Naive thymus-derived CD4-positive, alpha-beta T cell (primary cell): Measurements from ENCODE around the gene CCDC27. TPM values are rescaled to one million over a fixed set of nuclear protein-coding genes. Genes with fewer than 3 reads are reported as not detected.
A peak's percentile ranks its signal among the peaks of the same experiment; 100 is the strongest.
"Not testable (repeated sequence)": the region's sequence is repeated elsewhere in the genome, so short reads cannot be mapped to it uniquely, and the experiment has no call there.

ENCODE experiments used
- ATAC-seq: fragments of 150-1000 bp; cut with Tn5 transposase; 2 replicates; pipeline ENCODE4 v1.10.0; 2021; ENCODE audit warnings: mild to moderate bottlenecking, moderate library complexity
- CTCF ChIA-PET: fragments of 350-600 bp; sonication (Branson Sonifier 250); formaldehyde crosslinking; loops from one replicate; lab custom pipeline; 2021; ENCODE audit warnings: antibody characterized with exemption; lab: Charles Lee
- POLR2A ChIA-PET: fragments of 350-600 bp; sonication (Branson Sonifier 250); formaldehyde crosslinking; loops from one replicate; lab custom pipeline; 2021; ENCODE audit warnings: antibody characterized with exemption, inconsistent platforms; lab: Charles Lee
- DNase-seq, 9 donors: peaks; one replicate each; pipeline versions ENCODE4 v3.0.0 to v3.0.0-alpha.2; 2020 to 2022; ENCODE audit warnings: mixed read lengths in 1 of 9
- H3K27ac ChIP-seq: one replicate; pipeline ENCODE4 v1.7.0; 2013; ENCODE audit warnings: mild to moderate bottlenecking, low read depth, low read length, moderate library complexity
- H3K27me3 ChIP-seq, 2 donors: one replicate each; pipeline ENCODE4 v1.7.0; 2013; ENCODE audit warnings: low read length in 2 of 2, mild to moderate bottlenecking in 2 of 2, moderate library complexity in 2 of 2; ENCODE audit not compliant: control insufficient read depth in 2 of 2, insufficient read depth in 2 of 2
- H3K36me3 ChIP-seq, 3 experiments: 1 replicate in 2 of 3; 2 replicates in 1 of 3; pipeline ENCODE4 v1.7.0; 2013; ENCODE audit warnings: low read length in 3 of 3, mild to moderate bottlenecking in 3 of 3, moderate library complexity in 1 of 3; ENCODE audit not compliant: insufficient read depth in 3 of 3, control insufficient read depth in 2 of 3
- H3K4me1 ChIP-seq, 2 donors: one replicate each; pipeline ENCODE4 v1.7.0; 2013; ENCODE audit warnings: low read length in 2 of 2, mild to moderate bottlenecking in 2 of 2, moderate library complexity in 1 of 2; ENCODE audit not compliant: control insufficient read depth in 2 of 2, insufficient read depth in 2 of 2
- H3K4me3 ChIP-seq: 2 replicates; pipeline ENCODE4 v1.7.0; 2013; ENCODE audit warnings: mild to moderate bottlenecking, low read length
- H3K9me3 ChIP-seq, 3 experiments: 1 replicate in 2 of 3; 2 replicates in 1 of 3; pipeline ENCODE4 v1.7.0; 2013; ENCODE audit warnings: low read length in 3 of 3; ENCODE audit not compliant: control insufficient read depth in 2 of 3
- H3K27ac Mint-ChIP-seq, 9 donors: one replicate each; pipeline ENCODE4 v1.8.0; 2020 to 2022; ENCODE audit warnings: mixed read lengths in 9 of 9, mild to moderate bottlenecking in 8 of 9, moderate library complexity in 5 of 9, inconsistent platforms in 2 of 9
- H3K27me3 Mint-ChIP-seq, 5 donors: one replicate each; pipeline ENCODE4 v1.8.0; 2021 to 2022; ENCODE audit warnings: mixed read lengths in 5 of 5, mild to moderate bottlenecking in 1 of 5
- H3K36me3 Mint-ChIP-seq, 5 donors: one replicate each; pipeline ENCODE4 v1.8.0; 2020 to 2022; ENCODE audit warnings: mixed read lengths in 5 of 5, mild to moderate bottlenecking in 3 of 5, inconsistent platforms in 1 of 5
- H3K4me1 Mint-ChIP-seq, 7 donors: one replicate each; pipeline ENCODE4 v1.8.0; 2020 to 2022; ENCODE audit warnings: mixed read lengths in 7 of 7, mild to moderate bottlenecking in 3 of 7, inconsistent platforms in 1 of 7
- H3K4me3 Mint-ChIP-seq, 10 donors: one replicate each; pipeline ENCODE4 v1.8.0; 2020 to 2022; ENCODE audit warnings: mild to moderate bottlenecking in 10 of 10, mixed read lengths in 10 of 10, moderate library complexity in 6 of 10, inconsistent platforms in 2 of 10
- H3K9me3 Mint-ChIP-seq, 11 donors: one replicate each; pipeline ENCODE4 v1.8.0; 2020 to 2022; ENCODE audit warnings: mixed read lengths in 11 of 11, mild to moderate bottlenecking in 4 of 11, inconsistent platforms in 1 of 11, moderate library complexity in 1 of 11
- intact Hi-C, 2 donors: fragments of 100-400 bp; cut with micrococcal nuclease; formaldehyde crosslinking; loops; one replicate each; pipeline ENCODE4 v1.15.1; 2023
- polyA plus RNA-seq, 2 donors: library from polyadenylated mRNA; unstranded; fragments of 300-500 nt; fragmentation: Illumina TruSeq; gene quantifications; one replicate each; pipeline ENCODE4 v1.2.3, GENCODE V29; 2021
- total RNA-seq, 6 experiments: library from RNA in 5 of 6; stranded (reverse) in 5 of 6; gene quantifications; 1 replicate in 5 of 6; 2 replicates in 1 of 6; pipeline ENCODE4 v1.2.3 and lab custom pipeline; 2021 to 2026

Gene CCDC27
- total and polyA plus RNA-seq, 7 experiments from 2014 or later = not detected

GRCh38 chr1:3809680-3810079 lies 57.4 kb downstream of the CCDC27 start:
- H3K9me3 ChIP-seq = no peaks in the 10 kb centered on the region
- intact Hi-C loops = no loop called here
- POLR2A ChIA-PET = no interaction called here
- no peaks in the 10 kb centered on the region for H3K4me1 ChIP-seq
- Mint-ChIP-seq H3K36me3 (peaks cover 0 to 10% (median 3%) of the 10 kb centered on the region in 5 donors), H3K27ac (peak overlapping the region in 1 of 9 donors; percentile 14), H3K4me3 (no peak overlapping the region), H3K4me1 (no peaks in the 10 kb centered on the region), H3K9me3 (peaks cover 0 to 2% (median 0%) of the 10 kb centered on the region in 11 donors), H3K27me3 (peaks cover 0 to 15% (median 13%) of the 10 kb centered on the region in 5 donors)
- DNase-seq (no peak), ATAC-seq (peak; percentile 20)
- CTCF ChIA-PET = no interaction called here
- no peak overlapping the region for H3K27ac ChIP-seq
- peaks cover 0 to 8% (median 0%) of the 10 kb centered on the region in 3 experiments for H3K36me3 ChIP-seq
- H3K4me3 ChIP-seq = no peak overlapping the region
- H3K27me3 ChIP-seq = no peaks in the 10 kb centered on the region

GRCh38 chr1:3810149-3810761 lies 58.0 kb downstream of the CCDC27 start:
- ATAC-seq = peak; percentile 75
- H3K36me3 ChIP-seq = peaks cover 0 to 14% (median 0%) of the 10 kb centered on the region in 3 experiments
- H3K4me3 Mint-ChIP-seq = not testable (repeated sequence)

DNA sequence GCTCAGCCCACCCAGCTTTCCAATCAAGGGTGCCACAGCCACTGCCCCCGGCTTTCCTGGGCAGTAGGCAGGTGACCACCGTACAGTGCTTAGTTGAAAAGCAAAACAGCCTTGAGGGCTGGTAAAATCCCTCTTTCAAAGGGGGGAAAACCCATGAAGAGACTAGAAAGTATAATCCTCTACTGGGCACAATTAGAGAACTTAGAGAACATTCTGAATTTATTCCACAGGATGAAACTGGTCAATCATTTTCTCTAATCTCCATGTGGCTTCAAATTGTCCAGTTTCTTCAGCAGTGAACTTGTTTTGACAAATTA lies 59.3 kb downstream of the CCDC27 start:
- Histone ChIP-seq H3K4me1 (no peaks in the 10 kb centered on the region), H3K9me3 (no peaks in the 10 kb centered on the region), H3K36me3 (peaks cover 0 to 27% (median 0%) of the 10 kb centered on the region in 3 experiments), H3K4me3 (no peak overlapping the region), H3K27ac (no peak overlapping the region), H3K27me3 (no peaks in the 10 kb centered on the region)
- Mint-ChIP-seq H3K4me1 (no peaks in the 10 kb centered on the region), H3K27me3 (peaks cover 0 to 3% (median 0%) of the 10 kb centered on the region in 5 donors), H3K36me3 (peaks cover 0 to 21% (median 3%) of the 10 kb centered on the region in 5 donors), H3K27ac (no peak overlapping the region), H3K4me3 (no peak overlapping the region), H3K9me3 (peaks cover 0 to 2% (median 0%) of the 10 kb centered on the region in 11 donors)
- DNase-seq (no peak), ATAC-seq (no peak)
- ChIA-PET CTCF (no interaction called here), POLR2A (no interaction called here)
- intact Hi-C loops = no loop called here

More at GRCh38 chr1:3810149-3810761, 58.0 kb downstream of the CCDC27 start:
- H3K4me1 ChIP-seq, H3K9me3 ChIP-seq, H3K27me3 Mint-ChIP-seq, H3K4me3 ChIP-seq, intact Hi-C loops, DNase-seq, H3K4me1 Mint-ChIP-seq, H3K27me3 ChIP-seq, H3K27ac ChIP-seq, H3K9me3 Mint-ChIP-seq, CTCF ChIA-PET, POLR2A ChIA-PET: not testable (repeated sequence)
- Mint-ChIP-seq H3K36me3 (peaks cover 0 to 16% (median 3%) of the 10 kb centered on the region in 5 donors), H3K27ac (peak overlapping the region in 2 of 9 donors; percentile 14 to 16)

DNA sequence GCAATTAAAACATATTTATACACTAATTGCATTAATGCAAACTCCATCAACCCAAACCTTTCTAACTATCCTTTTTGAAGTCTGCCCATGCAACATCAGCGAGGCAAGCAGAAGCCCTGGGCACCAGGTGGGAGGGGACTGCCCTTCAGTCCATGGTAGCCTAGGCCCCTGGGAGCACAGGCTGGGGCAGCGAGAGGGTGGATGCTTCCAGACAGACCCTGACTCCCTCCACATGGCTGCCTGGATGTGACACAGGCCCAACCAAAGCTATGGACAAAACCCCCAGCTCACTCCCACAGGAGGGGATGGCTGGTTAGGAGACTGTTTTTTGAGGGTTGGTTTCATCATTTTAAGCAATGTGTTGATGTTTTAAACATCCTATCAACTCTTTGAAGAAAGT lies 61.8 kb downstream of the CCDC27 start:
- Mint-ChIP-seq H3K27ac (no peak overlapping the region), H3K4me3 (no peak overlapping the region), H3K9me3 (no peaks in the 10 kb centered on the region), H3K4me1 (peaks cover 0 to 2% (median 0%) of the 10 kb centered on the region in 7 donors), H3K36me3 (peaks cover 0 to 21% (median 3%) of the 10 kb centered on the region in 5 donors), H3K27me3 (no peaks in the 10 kb centered on the region)
- H3K9me3 ChIP-seq = no peaks in the 10 kb centered on the region
- intact Hi-C loops = no loop called here
- no peak overlapping the region for H3K4me3 ChIP-seq
- DNase-seq (no peak), ATAC-seq (no peak)
- POLR2A ChIA-PET = no interaction called here
- no peaks in the 10 kb centered on the region for H3K4me1 ChIP-seq
- no peaks in the 10 kb centered on the region for H3K27me3 ChIP-seq
- CTCF ChIA-PET = no interaction called here
- peaks cover 0 to 35% (median 0%) of the 10 kb centered on the region in 3 experiments for H3K36me3 ChIP-seq
- no peak overlapping the region for H3K27ac ChIP-seq

DNA sequence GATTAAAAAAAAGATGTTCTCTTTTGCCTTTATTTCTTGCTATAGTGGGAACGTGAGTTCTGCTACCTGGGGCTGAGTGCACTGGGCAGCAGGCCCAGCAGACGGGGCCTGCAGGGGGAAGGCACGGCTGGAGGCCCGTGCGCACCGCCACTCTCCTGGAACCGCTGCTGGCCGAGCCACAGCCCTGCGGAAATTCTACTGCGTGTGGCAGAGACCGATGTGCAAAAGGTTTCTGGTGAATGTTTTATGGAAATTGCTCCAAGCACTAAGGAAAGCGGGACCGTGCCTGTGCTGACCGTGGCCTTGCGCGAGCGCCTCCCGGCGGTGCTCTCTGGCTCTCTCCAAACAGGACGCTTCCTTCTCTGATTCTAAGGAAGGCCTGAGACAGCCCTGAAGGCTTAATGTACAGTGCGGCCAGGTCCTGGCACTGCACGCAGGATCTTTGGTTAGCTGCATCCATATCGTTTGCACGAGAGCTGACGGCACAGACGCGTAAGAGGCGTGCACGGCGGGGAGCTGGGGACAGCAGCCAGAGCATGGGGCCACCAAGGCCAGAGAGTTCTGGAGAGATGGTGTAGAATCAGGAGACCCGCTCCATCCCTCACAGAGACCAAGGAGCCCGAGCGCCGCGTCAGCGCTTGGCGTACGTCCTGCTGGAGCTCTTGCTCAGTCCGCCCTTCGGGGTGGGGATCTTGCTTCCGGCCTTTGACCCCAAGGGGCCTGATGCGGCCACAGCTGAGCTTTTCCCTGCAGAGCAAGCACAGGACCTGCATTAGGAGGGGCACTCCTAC lies 62.7 kb downstream of the CCDC27 start:
- DNase-seq = no peak
- intact Hi-C loops = no loop called here
- ChIA-PET CTCF (no interaction called here), POLR2A (no interaction called here)
- Histone ChIP-seq H3K36me3 (peaks cover 0 to 44% (median 0%) of the 10 kb centered on the region in 3 experiments), H3K27ac (no peak overlapping the region), H3K4me3 (no peak overlapping the region), H3K4me1 (no peaks in the 10 kb centered on the region), H3K9me3 (no peaks in the 10 kb centered on the region), H3K27me3 (no peaks in the 10 kb centered on the region)
- Mint-ChIP-seq H3K9me3 (no peaks in the 10 kb centered on the region), H3K4me3 (no peak overlapping the region), H3K4me1 (peaks cover 0 to 3% (median 0%) of the 10 kb centered on the region in 7 donors), H3K36me3 (peaks cover 0 to 29% (median 9%) of the 10 kb centered on the region in 5 donors), H3K27me3 (no peaks in the 10 kb centered on the region), H3K27ac (no peak overlapping the region)
- ATAC-seq = no peak

GRCh38 chr1:3816331-3817137 lies 64.3 kb downstream of the CCDC27 start:
- POLR2A ChIA-PET = interaction anchor here (0.6 kb wide), 1 partner anchor 87 kb away, joined by 3 read pairs; no protein-coding TSS in a partner anchor
- H3K4me3 Mint-ChIP-seq = no peak overlapping the region
- Histone ChIP-seq H3K27ac (no peak overlapping the region), H3K4me1 (no peaks in the 10 kb centered on the region), H3K27me3 (no peaks in the 10 kb centered on the region), H3K36me3 (peaks cover 0 to 59% (median 0%) of the 10 kb centered on the region in 3 experiments), H3K9me3 (no peaks in the 10 kb centered on the region), H3K4me3 (no peak overlapping the region)
- DNase-seq (no peak), ATAC-seq (no peak)
- CTCF ChIA-PET = interaction anchor here (0.7 to 0.9 kb wide), 2 partner anchors 8 to 1835 kb away, joined by 3 read pairs; no protein-coding TSS in a partner anchor
- H3K27ac Mint-ChIP-seq = no peak overlapping the region
- intact Hi-C loops = no loop called here
- H3K4me1 Mint-ChIP-seq = peaks cover 0 to 3% (median 0%) of the 10 kb centered on the region in 7 donors
- no peaks in the 10 kb centered on the region for H3K9me3 Mint-ChIP-seq
- no peaks in the 10 kb centered on the region for H3K27me3 Mint-ChIP-seq
- H3K36me3 Mint-ChIP-seq = peaks cover 3 to 43% (median 13%) of the 10 kb centered on the region in 5 donors
